ENCODE measurements around the gene TXNL4A. TPM values are rescaled to one million over a fixed set of nuclear protein-coding genes. Genes with fewer than 3 reads are reported as not detected.

Gene TXNL4A
- total RNA-seq, 1 donor from 2014 or later, result 44.3 TPM

GRCh38 chr18:79947054-79947755 is 41.2 kb downstream of the TXNL4A start:
- Mint-ChIP-seq H3K4me3 (no peak overlapping the region), H3K36me3 (peaks cover 13% of the 10 kb centered on the region), H3K9me3 (no peaks in the 10 kb centered on the region), H3K27me3 (ENCODE audit: insufficient read depth, low read depth) (peaks cover 8% of the 10 kb centered on the region), H3K4me1 (peaks cover 30% of the 10 kb centered on the region), H3K27ac (no peak overlapping the region)
- DNase-seq (ENCODE audit: low spot score), result no peak
- Histone ChIP-seq H3K27ac (no peak overlapping the region), H3K79me2 (ENCODE audit: low read depth) (peaks cover 9% of the 10 kb centered on the region), H3K4me1 (peaks cover 5% of the 10 kb centered on the region), H3K36me3 (no peaks in the 10 kb centered on the region), H2AFZ (replicated peaks) (no peak overlapping the region), H3K9me3 (ENCODE audit: low read depth) (no peaks in the 10 kb centered on the region), H3K27me3 (peaks cover 32% of the 10 kb centered on the region), H3K4me2 (no peak overlapping the region), H4K20me1 (ENCODE audit: low read depth) (peaks cover 60% of the 10 kb centered on the region), H3K4me3 (no peak overlapping the region), H3K9ac (no peak overlapping the region), H3F3A (ENCODE audit: low read depth) (no peaks in the 10 kb centered on the region)
- no peak for TF ChIP-seq EZH2phosphoT487 (IDR thresholded peaks at IDR 0.05)
- TF ChIP-seq CTCF (IDR thresholded peaks at IDR 0.05), result no peak
- TF ChIP-seq EZH2 (IDR thresholded peaks at IDR 0.05), result no peak

GRCh38 chr18:79945118-79946042 is 43.0 kb downstream of the TXNL4A start:
- Histone ChIP-seq H3K27ac (no peak overlapping the region), H3K4me2 (no peak overlapping the region), H3F3A (ENCODE audit: low read depth) (no peaks in the 10 kb centered on the region), H3K36me3 (no peaks in the 10 kb centered on the region), H3K79me2 (ENCODE audit: low read depth) (peaks cover 6% of the 10 kb centered on the region), H2AFZ (replicated peaks) (no peak overlapping the region), H3K9ac (no peak overlapping the region), H4K20me1 (ENCODE audit: low read depth) (peaks cover 61% of the 10 kb centered on the region), H3K27me3 (peaks cover 16% of the 10 kb centered on the region), H3K9me3 (ENCODE audit: low read depth) (no peaks in the 10 kb centered on the region), H3K4me1 (no peaks in the 10 kb centered on the region), H3K4me3 (no peak overlapping the region)
- Mint-ChIP-seq H3K4me1 (peaks cover 30% of the 10 kb centered on the region), H3K4me3 (no peak overlapping the region), H3K27me3 (ENCODE audit: insufficient read depth, low read depth) (peaks cover 7% of the 10 kb centered on the region), H3K9me3 (no peaks in the 10 kb centered on the region), H3K36me3 (peaks cover 16% of the 10 kb centered on the region), H3K27ac (peak overlapping the region; percentile 66)
- no peak for DNase-seq (ENCODE audit: low spot score)
- TF ChIP-seq CTCF (IDR thresholded peaks at IDR 0.05), result no peak
- TF ChIP-seq EZH2 (IDR thresholded peaks at IDR 0.05), result no peak
- TF ChIP-seq EZH2phosphoT487 (IDR thresholded peaks at IDR 0.05), result no peak

- peaks cover 25% of the 10 kb centered on the region for H3K4me1 Mint-ChIP-seq
- no peak overlapping the region for H3K27ac Mint-ChIP-seq
- H3K4me3 Mint-ChIP-seq, result no peak overlapping the region
- TF ChIP-seq CTCF (IDR thresholded peaks at IDR 0.05) (no peak), EZH2phosphoT487 (IDR thresholded peaks at IDR 0.05) (no peak), EZH2 (IDR thresholded peaks at IDR 0.05) (no peak)
- no peaks in the 10 kb centered on the region for H3K36me3 ChIP-seq
- no peak overlapping the region for H3K4me3 ChIP-seq
- H3K9ac ChIP-seq, result no peak overlapping the region
- no peak overlapping the region for H3K27ac ChIP-seq
- no peak for DNase-seq (ENCODE audit: low spot score)
- peaks cover 55% of the 10 kb centered on the region for H4K20me1 ChIP-seq (ENCODE audit: low read depth)
- peaks cover 19% of the 10 kb centered on the region for H3K36me3 Mint-ChIP-seq
- peaks cover 9% of the 10 kb centered on the region for H3K27me3 ChIP-seq
- H3K4me1 ChIP-seq, result no peaks in the 10 kb centered on the region
- H2AFZ ChIP-seq (replicated peaks), result no peak overlapping the region
- no peak overlapping the region for H3K4me2 ChIP-seq
- no peaks in the 10 kb centered on the region for H3K9me3 Mint-ChIP-seq
- H3K9me3 ChIP-seq (ENCODE audit: low read depth), result no peaks in the 10 kb centered on the region
- no peaks in the 10 kb centered on the region for H3F3A ChIP-seq (ENCODE audit: low read depth)
- peaks cover 5% of the 10 kb centered on the region for H3K27me3 Mint-ChIP-seq (ENCODE audit: insufficient read depth, low read depth)
- H3K79me2 ChIP-seq (ENCODE audit: low read depth), result no peaks in the 10 kb centered on the region
Observed at GRCh38 chr18:79944746-79945117, 43.6 kb downstream of the TXNL4A start.
